HG03378 (cell line): ENCODE measurements around the gene CADM2.
"Not testable (repeated sequence)": the region's sequence is repeated elsewhere in the genome, so short reads cannot be mapped to it uniquely, and the experiment has no call there.

Source experiments
- ATAC-seq: cut with Tn5 transposase; IDR thresholded peaks from one replicate; pipeline ENCODE4 v1.9.1; 2021; ENCODE audit warnings: mild to moderate bottlenecking, moderate library complexity; ENCODE audit not compliant: unreplicated experiment

The CADM2 gene

DNA sequence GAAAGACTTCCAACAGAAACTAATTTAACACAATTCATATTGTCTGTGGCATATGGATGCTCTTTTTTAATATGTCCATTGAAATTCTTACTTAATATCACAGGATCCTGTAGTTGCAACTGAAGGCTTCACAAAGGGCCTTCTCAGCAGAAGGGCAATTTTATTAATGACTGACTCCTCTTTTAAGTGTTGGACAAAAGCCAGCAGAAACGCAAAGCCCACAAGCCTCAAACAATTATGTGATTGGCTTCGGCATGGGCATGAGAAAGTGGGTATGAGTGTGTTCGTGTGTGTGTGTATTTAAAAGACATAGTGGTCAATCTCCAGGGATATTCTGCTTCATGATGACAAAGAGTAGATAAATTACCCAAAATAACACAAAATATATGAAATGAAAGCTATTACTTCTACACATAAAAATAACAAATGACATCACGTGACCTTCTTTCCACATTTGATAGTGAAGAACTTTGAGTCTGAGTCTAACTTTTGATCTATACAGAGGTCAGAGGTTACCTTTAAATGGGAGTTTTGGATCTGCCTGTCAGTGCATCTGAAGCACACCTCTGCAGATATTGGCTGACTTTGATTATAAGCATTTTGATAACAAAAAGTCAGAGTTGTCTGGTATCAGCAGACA is 496.9 kb downstream of the CADM2 start:
- ATAC-seq, result no peak

- no peak for ATAC-seq
These were observed 515.5 kb downstream of the CADM2 start for GRCh38 chr3:85474241-85474640.

DNA sequence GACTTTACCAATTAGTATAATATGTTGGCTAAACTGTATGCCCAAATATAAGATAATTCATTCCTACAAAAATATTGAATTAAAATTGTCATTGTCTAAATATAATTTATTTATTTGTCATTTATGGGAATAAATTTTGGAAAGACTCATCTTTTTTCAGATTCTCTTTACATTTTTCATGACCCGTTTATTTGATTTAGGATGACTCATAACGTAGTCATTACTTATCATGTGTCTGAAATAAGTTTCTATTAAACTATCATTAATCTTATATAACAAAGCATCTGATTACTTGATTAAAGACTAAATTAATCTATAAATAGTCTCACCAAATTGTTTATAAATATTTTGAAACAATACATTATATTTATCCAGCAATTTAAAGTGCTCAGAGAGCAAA is 516.6 kb downstream of the CADM2 start:
- ATAC-seq, result no peak

GRCh38 chr3:85476891-85477495 is 518.2 kb downstream of the CADM2 start:
- ATAC-seq, result no peak

GRCh38 chr3:85481411-85482212 is 522.8 kb downstream of the CADM2 start:
- no peak for ATAC-seq

GRCh38 chr3:85482213-85482490 is 523.4 kb downstream of the CADM2 start:
- ATAC-seq, result no peak

DNA sequence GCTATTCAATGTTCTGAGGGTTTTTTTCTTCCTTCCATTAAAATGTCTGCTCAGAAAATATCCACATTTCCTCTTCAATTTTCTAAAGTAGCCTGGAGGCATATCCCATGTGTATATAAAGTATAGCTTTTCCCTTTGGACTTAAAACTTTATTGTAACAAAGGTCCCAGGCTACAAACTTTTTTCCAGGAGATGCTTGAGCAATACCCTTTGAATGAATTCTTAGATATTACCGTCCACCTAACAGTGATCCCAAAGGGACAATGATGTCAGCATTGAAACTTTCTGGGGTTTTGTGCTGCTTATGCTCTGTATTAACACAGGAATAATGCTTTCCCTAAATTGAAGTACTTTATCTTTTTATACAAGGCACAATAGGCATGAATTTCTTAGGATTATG is 525.2 kb downstream of the CADM2 start:
- ATAC-seq, result no peak

GRCh38 chr3:85487375-85487774 is 528.6 kb downstream of the CADM2 start:
- no peak for ATAC-seq

DNA sequence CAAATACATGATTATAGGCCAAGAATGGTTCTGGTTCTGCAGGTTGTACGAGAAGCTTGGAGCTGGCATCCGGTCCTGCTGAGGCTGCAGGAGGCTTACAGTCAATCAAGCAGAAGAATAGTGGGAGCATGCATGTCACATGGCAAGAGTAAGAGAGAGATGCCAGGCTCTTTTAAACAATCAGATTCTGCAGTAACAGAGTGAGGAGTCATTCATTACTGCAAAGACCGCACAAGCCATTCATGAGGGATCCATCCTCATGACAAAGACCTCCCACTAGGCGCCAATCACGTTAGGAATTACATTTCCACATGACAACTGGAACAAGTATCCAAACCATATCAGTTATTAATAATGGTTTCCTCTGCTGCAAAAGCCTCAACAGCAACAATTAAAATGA is 536.8 kb downstream of the CADM2 start:
- ATAC-seq, result no peak

DNA sequence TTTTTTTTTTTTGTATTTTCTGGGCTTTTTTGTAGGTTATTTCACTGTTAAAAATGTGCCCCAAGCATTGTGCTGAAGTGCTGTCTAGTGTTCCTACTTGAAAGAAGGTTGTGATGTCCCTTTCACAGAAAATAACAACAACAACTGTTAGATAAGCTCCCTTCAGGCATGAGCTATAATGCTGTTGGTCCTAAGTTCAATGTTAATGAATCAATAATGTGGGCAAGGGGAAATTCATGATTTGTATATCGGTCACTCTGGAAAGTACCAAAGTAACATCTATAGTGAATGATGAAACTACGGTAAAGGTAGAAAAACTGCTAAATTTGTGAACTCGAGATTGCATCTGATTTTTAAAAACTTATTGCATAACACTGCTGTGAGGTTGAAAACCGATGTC is 539.4 kb downstream of the CADM2 start:
- ATAC-seq, result no peak

- no peak for ATAC-seq
These were observed 543.5 kb downstream of the CADM2 start for GRCh38 chr3:85502148-85502875.

GRCh38 chr3:85504129-85504784 is 545.5 kb downstream of the CADM2 start:
- not testable (repeated sequence) for ATAC-seq

DNA sequence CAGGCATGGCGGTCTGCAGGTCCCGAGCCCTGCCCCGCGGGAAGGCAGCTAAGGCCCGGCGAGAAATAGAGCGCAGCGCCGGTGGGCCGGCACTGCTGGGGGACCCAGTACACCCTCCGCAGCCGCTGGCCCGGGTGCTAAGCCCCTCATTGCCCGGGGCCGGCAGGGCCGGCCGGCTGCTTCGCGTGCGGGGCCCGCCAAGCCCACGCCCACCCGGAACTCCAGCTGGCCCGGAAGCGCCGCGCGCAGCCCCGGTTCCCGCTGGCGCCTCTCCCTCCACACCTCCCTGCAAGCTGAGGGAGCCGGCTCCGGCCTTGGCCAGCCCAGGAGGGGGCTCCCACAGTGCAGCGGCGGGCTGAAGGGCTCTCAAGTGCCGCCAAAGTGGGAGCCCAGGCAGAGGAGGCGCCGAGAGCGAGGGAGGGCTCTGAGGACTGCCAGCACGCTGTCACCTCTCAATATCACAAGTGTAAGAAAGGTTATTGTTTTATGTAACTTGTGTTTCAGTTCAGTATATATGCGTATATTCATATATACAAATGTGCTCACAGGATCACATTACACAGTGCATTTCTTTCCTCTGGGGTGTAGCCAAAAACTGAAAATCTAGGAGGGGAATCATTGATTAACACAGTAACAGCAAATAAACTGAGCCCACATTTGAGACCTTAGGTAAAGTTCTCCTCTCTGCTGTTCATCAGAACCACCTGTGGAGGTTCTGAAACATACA is 546.2 kb downstream of the CADM2 start:
- ATAC-seq, result not testable (repeated sequence)

- ATAC-seq, result not testable (repeated sequence)
These were observed 548.3 kb downstream of the CADM2 start for GRCh38 chr3:85507052-85507451.

DNA sequence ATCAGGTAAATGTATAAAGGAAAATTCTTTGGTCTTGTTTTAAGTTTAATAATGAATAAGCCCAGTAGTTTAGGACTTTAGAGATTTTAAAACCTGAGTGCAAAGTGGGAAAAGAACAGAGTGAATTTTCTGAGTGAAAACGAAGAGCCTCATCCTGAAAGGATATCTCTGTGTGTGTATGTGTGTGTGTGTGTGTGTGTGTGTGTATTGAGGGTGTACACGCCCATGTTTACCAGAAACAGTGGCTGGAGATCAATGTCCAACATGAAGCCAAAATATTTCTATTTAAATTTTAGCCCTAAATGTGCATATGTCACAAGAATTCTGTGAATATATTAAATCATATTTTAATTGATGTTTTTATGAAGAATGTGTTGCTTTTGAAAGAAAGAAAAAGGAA is 549.9 kb downstream of the CADM2 start:
- ATAC-seq, result no peak

GRCh38 chr3:85516146-85516545 is 557.4 kb downstream of the CADM2 start:
- no peak for ATAC-seq

GRCh38 chr3:85524104-85524503 is 565.3 kb downstream of the CADM2 start:
- ATAC-seq, result no peak

DNA sequence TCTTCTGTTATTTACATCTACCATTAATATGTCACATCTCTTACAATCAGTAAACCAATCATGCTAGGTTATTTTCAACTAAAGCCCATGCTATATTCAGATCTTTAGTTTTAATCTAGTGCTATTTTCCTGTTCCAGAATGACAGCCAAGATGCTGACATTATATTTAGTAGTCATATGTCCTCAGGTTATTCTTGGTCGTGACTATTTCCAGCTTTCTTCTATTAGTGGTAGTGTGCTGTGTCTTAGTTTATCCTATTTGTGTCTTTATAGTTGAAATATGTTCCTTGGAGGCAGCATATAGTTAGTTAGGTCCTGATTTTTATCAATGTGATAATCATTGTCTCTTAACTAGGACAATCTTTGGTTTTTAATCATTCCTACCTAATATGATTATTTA is 566.5 kb downstream of the CADM2 start:
- no peak for ATAC-seq

DNA sequence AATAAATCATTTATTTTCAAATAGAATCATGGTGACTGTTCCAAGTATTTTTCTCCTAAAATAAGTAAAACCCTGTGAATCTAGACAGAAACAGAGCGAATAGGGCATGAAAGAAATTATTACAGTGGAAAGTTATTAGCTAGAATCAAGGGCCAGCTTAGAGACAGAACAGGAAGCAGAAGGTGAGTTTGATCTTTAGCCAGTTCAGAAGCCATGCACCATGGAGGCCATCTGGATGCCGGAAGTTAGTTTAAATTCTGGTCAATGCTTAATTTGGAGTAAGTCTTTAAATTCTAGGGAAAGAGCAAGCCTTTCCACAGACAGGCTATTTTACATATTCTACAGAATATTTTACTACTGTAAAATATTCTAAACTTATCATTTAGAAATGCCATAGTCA is 574.8 kb downstream of the CADM2 start:
- ATAC-seq, result no peak

DNA sequence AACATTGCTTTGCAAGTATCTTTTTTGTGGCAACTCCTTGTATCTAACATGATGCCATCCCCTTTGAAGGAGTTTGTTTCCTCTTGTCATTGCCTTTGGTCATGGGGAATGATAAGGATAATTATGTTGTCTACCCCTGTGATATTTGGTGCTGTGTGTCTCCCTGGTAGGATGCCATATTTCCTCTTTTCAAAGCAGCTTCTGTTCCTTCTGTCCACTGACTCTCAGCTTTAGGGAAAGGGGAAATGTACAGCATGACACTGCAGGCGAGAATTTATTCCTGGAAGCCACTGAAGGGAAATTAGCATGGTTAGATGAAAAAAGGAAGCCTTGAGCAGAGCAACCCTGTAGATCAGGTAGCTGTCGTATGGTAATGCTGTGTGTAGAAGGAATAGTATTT is 576.7 kb downstream of the CADM2 start:
- ATAC-seq, result no peak

DNA sequence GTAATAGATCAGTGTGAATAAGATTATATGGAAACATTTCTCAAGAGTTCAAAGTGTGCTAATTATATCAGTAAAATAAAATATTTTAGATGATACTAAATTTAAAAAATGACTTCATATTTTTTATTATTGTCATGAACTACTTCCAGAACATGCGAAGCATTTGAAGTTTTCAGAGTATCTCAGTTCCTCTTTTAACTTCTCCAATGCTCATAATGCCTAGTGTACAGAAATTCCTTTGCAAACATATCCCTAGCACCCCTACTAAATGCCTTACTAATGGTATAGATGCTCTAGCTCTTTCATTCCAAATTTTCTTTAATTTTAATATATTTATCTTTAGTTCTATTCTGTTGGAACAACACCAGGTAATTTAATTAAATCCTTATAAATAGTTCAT is 580.4 kb downstream of the CADM2 start:
- no peak for ATAC-seq
